ENCODE measurements around the gene PAX8. TPM values are rescaled to one million over a fixed set of nuclear protein-coding genes. Genes with fewer than 3 reads are reported as not detected.

Gene PAX8
- total and polyA plus RNA-seq, 2 of the 13 experiments (the other 11 are each of a cell fraction or from before 2014, with no cell fraction given) = 1.5 to 8.8 TPM

- TF ChIP-seq, protein P1, sequence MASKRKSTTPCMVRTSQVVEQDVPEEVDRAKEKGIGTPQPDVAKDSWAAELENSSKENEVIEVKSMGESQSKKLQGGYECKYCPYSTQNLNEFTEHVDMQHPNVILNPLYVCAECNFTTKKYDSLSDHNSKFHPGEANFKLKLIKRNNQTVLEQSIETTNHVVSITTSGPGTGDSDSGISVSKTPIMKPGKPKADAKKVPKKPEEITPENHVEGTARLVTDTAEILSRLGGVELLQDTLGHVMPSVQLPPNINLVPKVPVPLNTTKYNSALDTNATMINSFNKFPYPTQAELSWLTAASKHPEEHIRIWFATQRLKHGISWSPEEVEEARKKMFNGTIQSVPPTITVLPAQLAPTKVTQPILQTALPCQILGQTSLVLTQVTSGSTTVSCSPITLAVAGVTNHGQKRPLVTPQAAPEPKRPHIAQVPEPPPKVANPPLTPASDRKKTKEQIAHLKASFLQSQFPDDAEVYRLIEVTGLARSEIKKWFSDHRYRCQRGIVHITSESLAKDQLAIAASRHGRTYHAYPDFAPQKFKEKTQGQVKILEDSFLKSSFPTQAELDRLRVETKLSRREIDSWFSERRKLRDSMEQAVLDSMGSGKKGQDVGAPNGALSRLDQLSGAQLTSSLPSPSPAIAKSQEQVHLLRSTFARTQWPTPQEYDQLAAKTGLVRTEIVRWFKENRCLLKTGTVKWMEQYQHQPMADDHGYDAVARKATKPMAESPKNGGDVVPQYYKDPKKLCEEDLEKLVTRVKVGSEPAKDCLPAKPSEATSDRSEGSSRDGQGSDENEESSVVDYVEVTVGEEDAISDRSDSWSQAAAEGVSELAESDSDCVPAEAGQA (IDR thresholded peaks at IDR 0.05; ENCODE audit: low read depth) = no peak
- TF ChIP-seq, protein P1 (CRISPR knock-in tag; IDR thresholded peaks at IDR 0.05; ENCODE audit: borderline replicate concordance) = no peak
- TF ChIP-seq SATB2 (CRISPR knock-in tag; IDR thresholded peaks at IDR 0.05) (no peak), BCL3 (CRISPR knock-in tag; IDR thresholded peaks at IDR 0.05) (no peak), MAFG (CRISPR knock-in tag; IDR thresholded peaks at IDR 0.05) (no peak), CBX2 (IDR thresholded peaks at IDR 0.05; ENCODE audit: low read depth, low read length) (no peak), CBX2 (CRISPR knock-in tag; IDR thresholded peaks at IDR 0.05; ENCODE audit: low read depth) (no peak), PAF1 (CRISPR knock-in tag; IDR thresholded peaks at IDR 0.05) (no peak), SMAD1 (CRISPR knock-in tag; IDR thresholded peaks at IDR 0.05; ENCODE audit: borderline replicate concordance, low read depth) (peak; percentile 74; the same call in 1 of the 2 replicates), ZNF335 (CRISPR knock-in tag; IDR thresholded peaks at IDR 0.05) (peak; percentile 19), NONO (IDR thresholded peaks at IDR 0.05) (no peak), NONO (CRISPR knock-in tag; conservative IDR thresholded peaks at IDR 0.05) (0 out of 2 replicates have a peak, but pooled peaks have one; percentile 50), NFIB (CRISPR knock-in tag; IDR thresholded peaks at IDR 0.05; ENCODE audit: borderline replicate concordance) (no peak), ZNF674 (CRISPR knock-in tag; IDR thresholded peaks at IDR 0.05; ENCODE audit: low read depth) (no peak), ZNF619 (CRISPR knock-in tag; IDR thresholded peaks at IDR 0.05) (no peak), FOXA3 (CRISPR knock-in tag; IDR thresholded peaks at IDR 0.05) (peak; percentile 60), PREB (CRISPR knock-in tag; IDR thresholded peaks at IDR 0.05) (no peak), LCORL (IDR thresholded peaks at IDR 0.05) (no peak), LCORL (CRISPR knock-in tag; IDR thresholded peaks at IDR 0.05) (peak; percentile 67)
- TF ChIP-seq, protein P2, sequence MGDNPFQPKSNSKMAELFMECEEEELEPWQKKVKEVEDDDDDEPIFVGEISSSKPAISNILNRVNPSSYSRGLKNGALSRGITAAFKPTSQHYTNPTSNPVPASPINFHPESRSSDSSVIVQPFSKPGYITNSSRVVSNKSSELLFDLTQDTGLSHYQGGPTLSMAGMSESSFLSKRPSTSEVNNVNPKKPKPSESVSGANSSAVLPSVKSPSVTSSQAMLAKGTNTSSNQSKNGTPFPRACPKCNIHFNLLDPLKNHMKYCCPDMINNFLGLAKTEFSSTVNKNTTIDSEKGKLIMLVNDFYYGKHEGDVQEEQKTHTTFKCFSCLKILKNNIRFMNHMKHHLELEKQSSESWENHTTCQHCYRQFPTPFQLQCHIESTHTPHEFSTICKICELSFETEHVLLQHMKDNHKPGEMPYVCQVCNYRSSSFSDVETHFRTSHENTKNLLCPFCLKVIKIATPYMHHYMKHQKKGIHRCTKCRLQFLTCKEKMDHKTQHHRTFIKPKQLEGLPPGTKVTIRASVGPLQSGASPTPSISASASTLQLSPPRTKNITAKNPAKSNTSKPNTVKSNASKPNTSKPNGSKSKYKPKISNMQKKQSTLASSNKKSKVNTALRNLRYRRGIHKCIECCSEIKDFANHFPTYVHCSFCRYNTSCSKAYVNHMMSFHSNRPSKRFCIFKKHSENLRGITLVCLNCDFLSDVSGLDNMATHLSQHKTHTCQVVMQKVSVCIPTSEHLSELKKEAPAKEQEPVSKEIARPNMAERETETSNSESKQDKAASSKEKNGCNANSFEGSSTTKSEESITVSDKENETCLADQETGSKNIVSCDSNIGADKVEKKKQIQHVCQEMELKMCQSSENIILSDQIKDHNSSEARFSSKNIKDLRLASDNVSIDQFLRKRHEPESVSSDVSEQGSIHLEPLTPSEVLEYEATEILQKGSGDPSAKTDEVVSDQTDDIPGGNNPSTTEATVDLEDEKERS (CRISPR knock-in tag; IDR thresholded peaks at IDR 0.05) = 0 out of 2 replicates have a peak, but pooled peaks have one; percentile 52
Measured at GRCh38 chr2:113219889-113220641, 58.7 kb downstream of the PAX8 start (continued).
